Measurements from ENCODE around the gene PCDHGA10.

GRCh38 chr5:141369994-141370848 lies 42.6 kb upstream of the PCDHGA10 start, which contains the start of gene PCDHGB3:
- TF ChIP-seq, protein P1, sequence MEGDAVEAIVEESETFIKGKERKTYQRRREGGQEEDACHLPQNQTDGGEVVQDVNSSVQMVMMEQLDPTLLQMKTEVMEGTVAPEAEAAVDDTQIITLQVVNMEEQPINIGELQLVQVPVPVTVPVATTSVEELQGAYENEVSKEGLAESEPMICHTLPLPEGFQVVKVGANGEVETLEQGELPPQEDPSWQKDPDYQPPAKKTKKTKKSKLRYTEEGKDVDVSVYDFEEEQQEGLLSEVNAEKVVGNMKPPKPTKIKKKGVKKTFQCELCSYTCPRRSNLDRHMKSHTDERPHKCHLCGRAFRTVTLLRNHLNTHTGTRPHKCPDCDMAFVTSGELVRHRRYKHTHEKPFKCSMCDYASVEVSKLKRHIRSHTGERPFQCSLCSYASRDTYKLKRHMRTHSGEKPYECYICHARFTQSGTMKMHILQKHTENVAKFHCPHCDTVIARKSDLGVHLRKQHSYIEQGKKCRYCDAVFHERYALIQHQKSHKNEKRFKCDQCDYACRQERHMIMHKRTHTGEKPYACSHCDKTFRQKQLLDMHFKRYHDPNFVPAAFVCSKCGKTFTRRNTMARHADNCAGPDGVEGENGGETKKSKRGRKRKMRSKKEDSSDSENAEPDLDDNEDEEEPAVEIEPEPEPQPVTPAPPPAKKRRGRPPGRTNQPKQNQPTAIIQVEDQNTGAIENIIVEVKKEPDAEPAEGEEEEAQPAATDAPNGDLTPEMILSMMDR (IDR thresholded peaks at IDR 0.05) = peak in 1 of 6 experiments; percentile 23
- TF ChIP-seq POLR2AphosphoS5 (IDR thresholded peaks at IDR 0.05) = no peak

All from upper lobe of left lung (tissue), 4 donors.